OCI-LY3 (cell line): ENCODE measurements around the gene CABP7.

Experiments
- H2AFZ ChIP-seq: fragments of 200-600, 300-600 bp; shearing (Covaris generic); 2 replicates; pipeline ENCODE4 v1.6.0; 2014; ENCODE audit warnings: antibody characterized with exemption, low read depth, low read length
- H3K27ac ChIP-seq: fragments of 200-600, 300-600 bp; sonication (generic); 2 replicates; pipeline ENCODE4 v1.5.1; 2014; ENCODE audit warnings: mild to moderate bottlenecking, low read length, moderate library complexity, mixed read lengths
- H3K27me3 ChIP-seq: fragments of 200-600, 300-600 bp; sonication (generic); 2 replicates; pipeline ENCODE4 v1.6.1; 2014; ENCODE audit warnings: low read depth, low read length, mixed read lengths
- H3K36me3 ChIP-seq: fragments of 200-600, 300-600 bp; sonication (generic); replicated peaks from 2 replicates; pipeline ENCODE3; 2014; ENCODE audit warnings: low read depth, low read length, mixed read lengths
- H3K4me1 ChIP-seq: fragments of 300-600, 200-600 bp; sonication (generic); 2 replicates; pipeline ENCODE4 v1.6.1; 2014; ENCODE audit warnings: low read length, mixed read lengths
- H3K4me2 ChIP-seq: fragments of 200-600, 300-600 bp; sonication (generic); 2 replicates; pipeline ENCODE4 v1.6.1; 2014; ENCODE audit warnings: low read length, mixed read lengths
- H3K4me3 ChIP-seq: fragments of 300-600, 200-600 bp; sonication (generic); 2 replicates; pipeline ENCODE4 v1.5.1; 2014; ENCODE audit warnings: antibody characterized with exemption, mild to moderate bottlenecking, low read length, moderate library complexity
- H3K79me2 ChIP-seq: fragments of 300-600, 200-600 bp; shearing (Covaris generic); 2 replicates; pipeline ENCODE4 v1.6.1; 2014; ENCODE audit warnings: mild to moderate bottlenecking, low read length, mixed read lengths
- H3K9ac ChIP-seq: fragments of 300-600, 200-600 bp; shearing (Covaris generic); 2 replicates; pipeline ENCODE4 v1.6.0; 2014; ENCODE audit warnings: mild to moderate bottlenecking, low read length, moderate library complexity
- H3K9me3 ChIP-seq: fragments of 200-600, 300-600 bp; shearing (Covaris generic); 2 replicates; pipeline ENCODE4 v1.6.1; 2014; ENCODE audit warnings: low read length, mixed read lengths; ENCODE audit not compliant: insufficient read depth
- H4K20me1 ChIP-seq: fragments of 200-600, 300-600 bp; sonication (generic); 2 replicates; pipeline ENCODE4 v1.6.1; 2016; ENCODE audit warnings: low read length, mixed read lengths; ENCODE audit not compliant: insufficient read depth
- CTCF ChIP-seq: fragments of 200-600, 300-600 bp; sonication (generic); IDR thresholded peaks from 2 replicates; pipeline ENCODE4 v1.5.1; 2014; ENCODE audit warnings: antibody characterized with exemption, low read length, low read depth
- EZH2phosphoT487 ChIP-seq: fragments of 200-600 bp; shearing (Covaris generic); IDR thresholded peaks from 2 replicates; pipeline ENCODE4 v1.6.1; 2018; ENCODE audit warnings: antibody characterized with exemption, mixed run types, low read depth

CABP7 gene

GRCh38 chr22:29747832-29748231 is 28.0 kb downstream of the CABP7 start:
- Histone ChIP-seq H3K4me1 (peaks cover 21% of the 10 kb centered on the region), H3K4me3 (no peak overlapping the region), H3K27ac (no peak overlapping the region), H3K36me3 (peaks cover 8% of the 10 kb centered on the region), H3K9ac (no peak overlapping the region), H3K79me2 (no peaks in the 10 kb centered on the region), H3K27me3 (no peaks in the 10 kb centered on the region), H2AFZ (no peak overlapping the region), H3K4me2 (peak overlapping the region; percentile 63), H4K20me1 (peaks cover 11% of the 10 kb centered on the region; the same call in 1 of the 2 replicates), H3K9me3 (no peaks in the 10 kb centered on the region)
- TF ChIP-seq CTCF (no peak), EZH2phosphoT487 (no peak)

GRCh38 chr22:29748248-29748893 is 28.6 kb downstream of the CABP7 start:
- Histone ChIP-seq H3K27ac (no peak overlapping the region), H3K36me3 (peaks cover 8% of the 10 kb centered on the region), H3K27me3 (no peaks in the 10 kb centered on the region), H3K4me2 (peak overlapping the region; percentile 63), H3K79me2 (no peaks in the 10 kb centered on the region), H3K4me3 (no peak overlapping the region), H3K9ac (peak overlapping the region; percentile 4; the same call in 1 of the 2 replicates), H4K20me1 (peaks cover 11% of the 10 kb centered on the region; the same call in 1 of the 2 replicates), H2AFZ (no peak overlapping the region), H3K9me3 (no peaks in the 10 kb centered on the region), H3K4me1 (peaks cover 21% of the 10 kb centered on the region)
- TF ChIP-seq CTCF (no peak), EZH2phosphoT487 (no peak)

- no peak overlapping the region for H2AFZ ChIP-seq
These were observed 30.2 kb downstream of the CABP7 start for GRCh38 chr22:29750029-29750428.

More at GRCh38 chr22:29750029-29750428, 30.2 kb downstream of the CABP7 start:
- Histone ChIP-seq H3K9me3 (no peaks in the 10 kb centered on the region), H3K79me2 (no peaks in the 10 kb centered on the region), H3K4me1 (peaks cover 21% of the 10 kb centered on the region), H4K20me1 (peaks cover 11% of the 10 kb centered on the region; the same call in 1 of the 2 replicates), H3K27me3 (no peaks in the 10 kb centered on the region), H3K36me3 (peaks cover 8% of the 10 kb centered on the region), H3K27ac (no peak overlapping the region), H3K9ac (no peak overlapping the region), H3K4me3 (no peak overlapping the region), H3K4me2 (no peak overlapping the region)
- TF ChIP-seq CTCF, result no peak
- TF ChIP-seq EZH2phosphoT487, result no peak
